Neural cell (in vitro differentiated cells): ENCODE results near the gene PBX3. TPM values are rescaled to one million over a fixed set of nuclear protein-coding genes. Genes with fewer than 3 reads are reported as not detected.

Source experiments
- H2AFZ ChIP-seq: fragments of 200-600, 300-800 bp; sonication (generic), shearing (Covaris generic); 2 replicates; pipeline ENCODE4 v1.6.0; 2014; ENCODE audit warnings: low read depth, mild to moderate bottlenecking, antibody characterized with exemption, low read length, moderate library complexity
- H3F3A ChIP-seq: fragments of 200-600 bp; shearing (Covaris generic); 2 replicates; pipeline ENCODE4 v1.6.1; 2016; ENCODE audit warnings: mild to moderate bottlenecking, moderate library complexity, mixed read lengths, antibody characterized with exemption, low read length; ENCODE audit not compliant: insufficient read depth, poor library complexity, severe bottlenecking
- H3K27ac ChIP-seq: fragments of 200-600, 300-800 bp; sonication (generic), shearing (Covaris generic); 2 replicates; pipeline ENCODE4 v1.5.1; 2014; ENCODE audit warnings: mild to moderate bottlenecking, low read length, moderate library complexity
- H3K27me3 ChIP-seq: fragments of 300-800, 200-600 bp; sonication (generic), shearing (Covaris generic); 2 replicates; pipeline ENCODE4 v1.6.0; 2014; ENCODE audit warnings: mild to moderate bottlenecking, low read depth, low read length, moderate library complexity; ENCODE audit not compliant: insufficient read depth
- H3K36me3 ChIP-seq: fragments of 300-800, 200-600 bp; sonication (generic), shearing (Covaris generic); 2 replicates; pipeline ENCODE4 v1.5.1; 2014; ENCODE audit warnings: mild to moderate bottlenecking, antibody characterized with exemption, low read length, moderate library complexity; ENCODE audit not compliant: insufficient read depth
- H3K4me2 ChIP-seq: fragments of 300-800, 200-600 bp; sonication (generic), shearing (Covaris generic); 2 replicates; pipeline ENCODE4 v1.6.0; 2014; ENCODE audit warnings: mild to moderate bottlenecking, low read length
- H3K4me3 ChIP-seq: fragments of 300-800, 200-600 bp; sonication (generic), shearing (Covaris generic); 2 replicates; pipeline ENCODE4 v1.5.1; 2014; ENCODE audit warnings: mild to moderate bottlenecking, low read length, moderate library complexity
- H3K79me2 ChIP-seq: fragments of 200-600 bp; shearing (Covaris generic); replicated peaks from 2 replicates; pipeline ENCODE4 v1.6.0; 2014; ENCODE audit warnings: mild to moderate bottlenecking, low read length, moderate library complexity; ENCODE audit not compliant: insufficient read depth
- H3K9ac ChIP-seq: fragments of 300-800, 200-600 bp; sonication (generic), shearing (Covaris generic); 2 replicates; pipeline ENCODE4 v1.6.1; 2016; ENCODE audit warnings: mild to moderate bottlenecking, low read length, mixed read lengths
- H3K9me2 ChIP-seq: fragments of 200-600 bp; shearing (Covaris generic); 2 replicates; pipeline ENCODE4 v1.6.1; 2016; ENCODE audit warnings: mild to moderate bottlenecking, low read length, mixed read lengths; ENCODE audit not compliant: insufficient read depth
- H3K9me3 ChIP-seq: fragments of 200-600, 300-800 bp; sonication (generic), shearing (Covaris generic); 2 replicates; pipeline ENCODE4 v1.6.1; 2016; ENCODE audit warnings: mild to moderate bottlenecking, mixed run types, low read length, moderate library complexity, mixed read lengths
- H4K20me1 ChIP-seq: fragments of 200-600 bp; shearing (Covaris generic); 2 replicates; pipeline ENCODE4 v1.6.1; 2016; ENCODE audit warnings: mild to moderate bottlenecking, mixed run types; ENCODE audit not compliant: insufficient read depth
- CTCF ChIP-seq: fragments of 450-650 bp; IDR thresholded peaks from 2 replicates; pipeline ENCODE4 v1.5.1; 2014; ENCODE audit warnings: antibody characterized with exemption, mild to moderate bottlenecking, moderate library complexity; ENCODE audit not compliant: poor library complexity, severe bottlenecking
- EP300 ChIP-seq: fragments of 450-650 bp; conservative IDR thresholded peaks from 2 replicates; pipeline ENCODE4 v1.6.1; 2014; ENCODE audit warnings: antibody characterized with exemption, mild to moderate bottlenecking, moderate library complexity; ENCODE audit not compliant: poor library complexity, severe bottlenecking
- EZH2 ChIP-seq: fragments of 200-600, 300-800 bp; shearing (Covaris generic), sonication (generic); IDR thresholded peaks from 2 replicates; pipeline ENCODE4 v1.6.1; 2014; ENCODE audit warnings: antibody characterized with exemption, low read length, borderline replicate concordance, mild to moderate bottlenecking; ENCODE audit not compliant: insufficient read depth, poor library complexity, severe bottlenecking
- MXI1 ChIP-seq: fragments of 450-650 bp; conservative IDR thresholded peaks from 2 replicates; pipeline ENCODE4 v1.6.1; 2014; ENCODE audit warnings: antibody characterized with exemption, mild to moderate bottlenecking; ENCODE audit not compliant: poor library complexity, severe bottlenecking
- POLR2AphosphoS5 ChIP-seq: IDR thresholded peaks from 2 replicates; pipeline ENCODE4 v1.6.1; 2012
- RAD21 ChIP-seq: fragments of 450-650 bp; conservative IDR thresholded peaks from 2 replicates; pipeline ENCODE4 v1.6.1; 2014; ENCODE audit warnings: antibody characterized with exemption, mild to moderate bottlenecking, moderate library complexity
- REST ChIP-seq: IDR thresholded peaks from 2 replicates; pipeline ENCODE4 v1.6.1; 2012; ENCODE audit warnings: borderline replicate concordance
- SMC3 ChIP-seq: fragments of 450-650 bp; conservative IDR thresholded peaks from 2 replicates; pipeline ENCODE4 v1.6.1; 2014; ENCODE audit warnings: antibody characterized with exemption, mild to moderate bottlenecking, moderate library complexity; ENCODE audit not compliant: poor library complexity
- TAF1 ChIP-seq: IDR thresholded peaks from 2 replicates; pipeline ENCODE4 v1.6.1; 2012; ENCODE audit warnings: low read depth
- polyA plus RNA-seq: library from polyadenylated mRNA; depleted of rRNA; stranded (reverse); fragments of >200 nt; gene quantifications from 2 replicates; pipeline ENCODE4 v1.2.3, GENCODE V29; 2014

Gene PBX3
- polyA plus RNA-seq, 1 donor from 2014 or later, result 398 TPM

GRCh38 chr9:125742657-125743056 is 4.5 kb upstream of the PBX3 start:
- Histone ChIP-seq H2AFZ (no peak overlapping the region), H3K27me3 (no peaks in the 10 kb centered on the region), H3K4me2 (no peak overlapping the region), H3K36me3 (no peaks in the 10 kb centered on the region), H3K4me3 (no peak overlapping the region), H4K20me1 (no peaks in the 10 kb centered on the region), H3K9ac (no peak overlapping the region), H3K9me2 (no peaks in the 10 kb centered on the region), H3K79me2 (peaks cover 4% of the 10 kb centered on the region), H3K27ac (no peak overlapping the region), H3K9me3 (no peaks in the 10 kb centered on the region), H3F3A (no peaks in the 10 kb centered on the region)
- TF ChIP-seq SMC3, result no peak
- TF ChIP-seq EP300, result no peak
- no peak for TF ChIP-seq REST
- no peak for TF ChIP-seq TAF1
- no peak for TF ChIP-seq MXI1
- TF ChIP-seq POLR2AphosphoS5, result no peak
- TF ChIP-seq RAD21, result no peak
- TF ChIP-seq EZH2, result no peak
- TF ChIP-seq CTCF, result no peak

- TF ChIP-seq EZH2 (no peak), CTCF (no peak), TAF1 (no peak), SMC3 (no peak), REST (no peak), RAD21 (no peak), MXI1 (no peak), POLR2AphosphoS5 (no peak), EP300 (no peak)
- no peak overlapping the region for H3K4me2 ChIP-seq
- no peaks in the 10 kb centered on the region for H3F3A ChIP-seq
- no peak overlapping the region for H3K9ac ChIP-seq
- H3K27me3 ChIP-seq, result no peaks in the 10 kb centered on the region
- H2AFZ ChIP-seq, result no peak overlapping the region
- H3K36me3 ChIP-seq, result peaks cover 3% of the 10 kb centered on the region
- no peaks in the 10 kb centered on the region for H4K20me1 ChIP-seq
- H3K79me2 ChIP-seq, result peaks cover 16% of the 10 kb centered on the region
- no peaks in the 10 kb centered on the region for H3K9me2 ChIP-seq
- H3K9me3 ChIP-seq, result no peaks in the 10 kb centered on the region
- no peak overlapping the region for H3K27ac ChIP-seq
- H3K4me3 ChIP-seq, result no peak overlapping the region
Observed at GRCh38 chr9:125743682-125744428, 3.3 kb upstream of the PBX3 start.
